Raji (cell line): Measurements from ENCODE around the gene NAA60.
A peak's percentile ranks its signal among the peaks of the same experiment; 100 is the strongest.

Experiments used
- POLR2A ChIP-seq: IDR thresholded peaks from 2 replicates; pipeline ENCODE4 v1.6.1; 2011; ENCODE audit warnings: low read depth, low read length, control low read depth; ENCODE audit not compliant: insufficient read depth

The NAA60 gene

GRCh38 chr16:3443108-3444031, at the start of gene NAA60, which contains the start of gene ZNF597:
Gene NAA60, plus strand, starts transcription at chr16:3443680. Its CDS starts 32,548 bp downstream, at chr16:3476228.
Gene ZNF597, minus strand, starts transcription at chr16:3443504. Its CDS starts 351 bp downstream, at chr16:3443153.
- peak; percentile 57; the same call in 1 of the 2 replicates for TF ChIP-seq POLR2A

- no peak for TF ChIP-seq POLR2A
Observed at GRCh38 chr16:3400446-3400778, 43.1 kb upstream of the NAA60 start.

DNA sequence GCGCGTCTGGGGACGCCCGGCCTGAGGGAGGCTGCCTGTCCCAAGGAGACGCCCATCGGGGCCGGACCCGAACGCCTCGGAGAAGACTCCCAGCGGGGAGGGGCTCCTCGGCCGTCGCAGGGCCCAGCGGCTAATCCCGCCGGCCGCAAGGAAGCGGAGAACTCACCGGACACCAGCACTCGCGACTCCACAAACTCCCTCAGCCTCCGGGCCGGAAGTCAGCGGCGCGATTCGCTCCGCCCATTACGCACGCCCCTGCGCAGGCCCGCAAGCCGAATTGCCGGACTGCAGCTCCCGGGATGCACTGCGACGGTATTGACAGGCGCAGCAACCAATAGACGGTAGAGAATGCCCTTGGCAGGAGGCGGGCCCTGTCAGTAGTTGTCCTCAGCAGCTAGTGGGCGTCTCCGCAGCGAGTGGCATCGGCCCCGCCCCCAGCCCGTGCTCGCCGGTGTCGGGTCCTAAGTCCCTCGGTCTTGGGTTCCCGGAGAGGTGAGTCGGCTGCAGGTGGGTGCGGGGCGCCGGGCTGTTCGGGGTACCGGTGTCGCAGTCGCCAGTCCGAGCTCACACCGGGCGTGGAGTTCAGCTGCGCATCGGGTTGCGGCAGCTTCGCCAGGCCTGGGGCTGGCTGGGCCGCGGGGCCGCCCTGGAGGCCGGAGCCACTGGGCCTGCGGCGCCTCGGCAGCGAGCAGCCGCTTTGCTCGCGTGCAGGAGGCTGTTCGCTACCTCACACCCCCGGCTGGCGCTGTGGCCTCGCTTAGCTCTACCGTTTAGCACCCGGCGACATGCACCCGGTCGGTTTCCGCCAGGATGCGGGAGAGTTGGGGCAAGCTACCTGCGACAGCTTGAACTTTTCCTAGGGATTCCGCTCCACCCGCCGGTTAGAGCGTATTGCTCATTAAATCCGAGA, 42.4 kb upstream of the NAA60 start, which contains the start of the genes ZNF174 and ZSCAN32:
Gene ZNF174 (plus strand): TSS at position 437 of the 910 bp plus-strand sequence. CDS start 790 bp downstream, outside the sequence.
Gene ZSCAN32 (minus strand): TSS at position 226 of the 910 bp plus-strand sequence. CDS start 3,447 bp downstream, outside the sequence.
- TF ChIP-seq POLR2A = peak; percentile 93

DNA sequence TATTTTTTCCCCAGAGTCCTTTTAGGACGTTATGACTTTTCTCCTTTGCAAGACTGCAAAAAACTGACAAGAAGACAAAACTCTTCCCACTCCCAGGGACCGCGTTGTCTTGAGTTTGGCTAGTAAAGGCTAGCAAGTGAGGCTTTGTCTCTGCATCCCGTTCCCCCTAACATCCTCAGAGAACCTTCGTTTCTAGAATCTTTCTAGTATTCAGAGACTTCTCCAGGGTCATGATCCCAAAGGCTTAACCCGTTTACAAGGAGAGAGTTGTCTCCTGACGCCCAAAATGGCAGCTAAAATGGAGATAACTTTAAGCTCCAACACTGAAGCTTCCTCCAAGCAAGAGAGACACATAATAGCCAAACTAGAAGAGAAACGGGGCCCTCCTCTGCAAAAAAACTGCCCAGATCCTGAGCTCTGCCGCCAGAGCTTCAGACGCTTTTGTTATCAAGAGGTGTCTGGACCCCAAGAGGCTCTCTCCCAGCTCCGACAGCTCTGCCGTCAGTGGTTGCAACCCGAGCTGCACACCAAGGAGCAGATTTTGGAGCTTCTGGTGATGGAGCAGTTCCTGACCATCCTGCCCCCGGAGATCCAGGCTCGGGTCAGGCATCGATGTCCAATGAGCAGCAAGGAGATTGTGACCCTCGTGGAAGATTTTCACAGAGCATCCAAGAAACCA, 41.6 kb upstream of the NAA60 start:
- no peak for TF ChIP-seq POLR2A

- TF ChIP-seq POLR2A = no peak
Observed at GRCh38 chr16:3408561-3409197, 34.8 kb upstream of the NAA60 start.

GRCh38 chr16:3413730-3414379, 29.6 kb upstream of the NAA60 start:
- no peak for TF ChIP-seq POLR2A

- TF ChIP-seq POLR2A = no peak
Observed at GRCh38 chr16:3431779-3432219, 11.7 kb upstream of the NAA60 start.

DNA sequence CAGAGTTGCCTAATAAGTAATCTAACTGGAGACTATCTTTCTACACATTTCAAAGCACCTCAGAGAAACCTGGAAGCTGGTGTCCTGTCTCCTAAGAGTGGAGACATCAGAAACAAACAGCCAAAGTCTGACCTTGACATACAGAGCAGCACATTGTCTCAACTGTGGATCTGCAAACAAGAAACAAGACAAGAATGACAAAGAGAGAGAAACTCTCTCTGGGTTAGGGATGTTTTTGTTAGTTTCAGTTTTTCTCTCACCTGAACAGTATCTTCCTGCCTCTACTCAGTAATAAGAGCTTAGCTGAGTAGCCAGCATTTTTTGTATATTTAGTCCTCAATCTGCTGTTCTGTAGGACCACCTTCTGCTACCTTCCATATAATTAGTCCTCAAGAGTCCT, 9.1 kb upstream of the NAA60 start:
- TF ChIP-seq POLR2A = no peak

DNA sequence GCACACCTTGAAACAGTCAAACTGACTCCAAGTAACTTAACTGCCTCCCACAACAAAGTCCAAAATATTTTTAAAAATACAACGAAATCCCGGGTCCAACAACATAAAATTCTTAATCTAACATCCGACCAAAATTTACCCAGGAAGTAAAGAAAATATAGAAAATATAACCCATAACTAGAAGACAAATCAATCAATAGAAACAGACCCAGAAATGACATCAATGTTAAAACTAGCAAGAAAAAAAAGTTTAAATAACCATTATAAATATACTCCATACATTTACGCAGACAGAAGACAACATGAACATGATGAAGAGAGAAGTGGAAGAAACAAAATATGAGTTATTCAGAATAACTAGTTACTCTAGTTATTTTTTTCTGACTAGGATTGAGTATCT, 3.8 kb upstream of the NAA60 start:
- no peak for TF ChIP-seq POLR2A

- TF ChIP-seq POLR2A = peak; percentile 12; the same call in 1 of the 2 replicates
Observed at GRCh38 chr16:3444032-3444388, 530 bp downstream of the NAA60 start.

- TF ChIP-seq POLR2A = no peak
Observed at GRCh38 chr16:3454093-3454492, 10.6 kb downstream of the NAA60 start.

DNA sequence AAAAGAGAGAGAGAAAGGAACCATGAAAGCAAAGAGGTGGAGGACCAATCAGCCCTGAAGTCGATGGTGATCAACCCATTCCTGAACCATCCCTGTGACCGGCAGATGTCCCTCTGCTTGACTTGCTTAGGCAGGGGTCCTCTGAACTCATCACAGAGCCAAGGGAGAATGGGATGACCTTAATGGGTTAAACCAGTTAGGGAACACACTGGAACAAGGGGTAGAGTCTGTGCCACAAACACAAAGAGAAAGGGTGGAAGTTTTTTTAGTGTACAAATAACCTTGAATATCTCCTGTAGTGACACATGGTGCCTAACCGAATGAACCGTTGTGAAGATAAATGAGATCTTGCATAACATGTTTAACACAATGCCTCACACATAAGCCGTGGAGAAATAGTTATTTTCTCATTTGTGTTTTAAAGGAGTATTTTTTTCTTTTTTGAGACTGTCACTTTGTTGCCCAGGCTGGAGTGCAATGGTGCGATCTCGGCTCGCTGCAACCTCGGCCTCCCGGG, 11.2 kb downstream of the NAA60 start:
- no peak for TF ChIP-seq POLR2A

- peak; percentile 87 for TF ChIP-seq POLR2A
Observed at GRCh38 chr16:3457434-3458252, 14.2 kb downstream of the NAA60 start.
